Colonic mucosa (tissue), 4 donors: Measurements from ENCODE around the gene TMEFF1. TPM values are rescaled to one million over a fixed set of nuclear protein-coding genes. Genes with fewer than 3 reads are reported as not detected.
A peak's percentile ranks its signal among the peaks of the same experiment; 100 is the strongest.

Experiments
- DNase-seq: peaks from one replicate; pipeline ENCODE4 v3.0.0-alpha.2; 2020
- H3K27ac ChIP-seq: fragments of 200-600 bp; one replicate; pipeline ENCODE4 v1.8.0; 2021
- H3K27me3 ChIP-seq: fragments of 200-600 bp; one replicate; pipeline ENCODE4 v1.8.0; 2021
- H3K36me3 ChIP-seq: fragments of 200-600 bp; one replicate; pipeline ENCODE4 v1.8.0; 2021
- H3K4me1 ChIP-seq: fragments of 200-600 bp; one replicate; pipeline ENCODE4 v1.8.0; 2021; ENCODE audit warnings: mild to moderate bottlenecking
- H3K4me3 ChIP-seq: fragments of 200-600 bp; one replicate; pipeline ENCODE4 v1.8.0; 2021
- H3K9ac ChIP-seq, 2 donors: one replicate each; pipeline ENCODE4 v1.7.0; 2013; ENCODE audit warnings: control low read depth in 2 of 2, low read depth in 2 of 2, low read length in 2 of 2
- H3K9me3 ChIP-seq: fragments of 200-600 bp; one replicate; pipeline ENCODE4 v1.8.0; 2021
- CTCF ChIP-seq: fragments of 200-600 bp; IDR thresholded peaks from one replicate; pipeline ENCODE4 v1.8.0; 2022; ENCODE audit warnings: antibody characterized with exemption, mild to moderate bottlenecking
- intact Hi-C: fragments of 100-400 bp; cut with DNase I; formaldehyde crosslinking; loops from one replicate; pipeline ENCODE4 v1.14.1; 2022
- total RNA-seq, 2 donors: library from RNA; stranded (reverse); fragmentation: NEBNext Ultra II Directional in 1 of 2; extraction: Animal tissue kit (Norgen Biotek cat#: 25700) in 1 of 2; gene quantifications; one replicate each; pipeline ENCODE4 v1.2.1, GENCODE V29; 2021
- donor health status: healthy.
- donor health status: DM: no; HTN: no; CAD: no.
- donor health status: DM: no; HTN: no; CAD: no.

TMEFF1 gene
- total RNA-seq, 2 donors from 2014 or later = 0.27 TPM; not detected in 1

GRCh38 chr9:100427366-100428263 lies 45.3 kb upstream of the TMEFF1 start:
- no peaks in the 10 kb centered on the region for H3K36me3 ChIP-seq
- DNase-seq = peak; percentile 62
- intact Hi-C loops = loop anchor here (5.0 kb wide), 1 partner anchor 170 kb away; no protein-coding TSS in a partner anchor
- no peaks in the 10 kb centered on the region for H3K9me3 ChIP-seq
- H3K9ac ChIP-seq = peak overlapping the region; percentile 73
- peak overlapping the region; percentile 85 for H3K27ac ChIP-seq
- no peak for TF ChIP-seq CTCF
- H3K27me3 ChIP-seq = no peaks in the 10 kb centered on the region
- H3K4me1 ChIP-seq = peaks cover 5% of the 10 kb centered on the region
- peak overlapping the region; percentile 74 for H3K4me3 ChIP-seq

GRCh38 chr9:100428871-100429654 lies 43.9 kb upstream of the TMEFF1 start:
- H3K9ac ChIP-seq = no peak overlapping the region
- peaks cover 5% of the 10 kb centered on the region for H3K4me1 ChIP-seq
- H3K27me3 ChIP-seq = no peaks in the 10 kb centered on the region
- TF ChIP-seq CTCF = no peak
- H3K4me3 ChIP-seq = no peak overlapping the region
- no peak for DNase-seq
- H3K27ac ChIP-seq = peak overlapping the region; percentile 63
- intact Hi-C loops = loop anchor here (5.0 kb wide), 1 partner anchor 168 kb away; no protein-coding TSS in a partner anchor
- no peaks in the 10 kb centered on the region for H3K36me3 ChIP-seq
- no peaks in the 10 kb centered on the region for H3K9me3 ChIP-seq

GRCh38 chr9:100430286-100430940 lies 42.5 kb upstream of the TMEFF1 start:
- Histone ChIP-seq H3K27me3 (no peaks in the 10 kb centered on the region), H3K36me3 (no peaks in the 10 kb centered on the region), H3K4me3 (no peak overlapping the region), H3K4me1 (peaks cover 5% of the 10 kb centered on the region), H3K9me3 (no peaks in the 10 kb centered on the region), H3K9ac (no peak overlapping the region), H3K27ac (no peak overlapping the region)
- DNase-seq = no peak
- TF ChIP-seq CTCF = no peak
- intact Hi-C loops = no loop called here

- Histone ChIP-seq H3K4me1 (no peaks in the 10 kb centered on the region), H3K9ac (no peak overlapping the region), H3K36me3 (no peaks in the 10 kb centered on the region), H3K9me3 (no peaks in the 10 kb centered on the region), H3K4me3 (no peak overlapping the region), H3K27ac (no peak overlapping the region), H3K27me3 (no peaks in the 10 kb centered on the region)
- no peak for TF ChIP-seq CTCF
- intact Hi-C loops = no loop called here
- no peak for DNase-seq
Measured at GRCh38 chr9:100431886-100432285, 41.1 kb upstream of the TMEFF1 start.

GRCh38 chr9:100432736-100433135 lies 40.2 kb upstream of the TMEFF1 start:
- Histone ChIP-seq H3K9me3 (no peaks in the 10 kb centered on the region), H3K9ac (no peak overlapping the region), H3K4me1 (no peaks in the 10 kb centered on the region), H3K36me3 (no peaks in the 10 kb centered on the region), H3K4me3 (no peak overlapping the region), H3K27ac (no peak overlapping the region), H3K27me3 (no peaks in the 10 kb centered on the region)
- TF ChIP-seq CTCF = no peak
- DNase-seq = no peak
- intact Hi-C loops = no loop called here
